NCI-H1417 (cell line): ENCODE results near the gene WDFY1.

Experiments
- DNase-seq, 3 experiments: peaks; one replicate each; lab custom pipeline; 2025; lab: John Stamatoyannopoulos, UW

Gene WDFY1, protein sequence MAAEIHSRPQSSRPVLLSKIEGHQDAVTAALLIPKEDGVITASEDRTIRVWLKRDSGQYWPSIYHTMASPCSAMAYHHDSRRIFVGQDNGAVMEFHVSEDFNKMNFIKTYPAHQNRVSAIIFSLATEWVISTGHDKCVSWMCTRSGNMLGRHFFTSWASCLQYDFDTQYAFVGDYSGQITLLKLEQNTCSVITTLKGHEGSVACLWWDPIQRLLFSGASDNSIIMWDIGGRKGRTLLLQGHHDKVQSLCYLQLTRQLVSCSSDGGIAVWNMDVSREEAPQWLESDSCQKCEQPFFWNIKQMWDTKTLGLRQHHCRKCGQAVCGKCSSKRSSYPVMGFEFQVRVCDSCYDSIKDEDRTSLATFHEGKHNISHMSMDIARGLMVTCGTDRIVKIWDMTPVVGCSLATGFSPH

DNA sequence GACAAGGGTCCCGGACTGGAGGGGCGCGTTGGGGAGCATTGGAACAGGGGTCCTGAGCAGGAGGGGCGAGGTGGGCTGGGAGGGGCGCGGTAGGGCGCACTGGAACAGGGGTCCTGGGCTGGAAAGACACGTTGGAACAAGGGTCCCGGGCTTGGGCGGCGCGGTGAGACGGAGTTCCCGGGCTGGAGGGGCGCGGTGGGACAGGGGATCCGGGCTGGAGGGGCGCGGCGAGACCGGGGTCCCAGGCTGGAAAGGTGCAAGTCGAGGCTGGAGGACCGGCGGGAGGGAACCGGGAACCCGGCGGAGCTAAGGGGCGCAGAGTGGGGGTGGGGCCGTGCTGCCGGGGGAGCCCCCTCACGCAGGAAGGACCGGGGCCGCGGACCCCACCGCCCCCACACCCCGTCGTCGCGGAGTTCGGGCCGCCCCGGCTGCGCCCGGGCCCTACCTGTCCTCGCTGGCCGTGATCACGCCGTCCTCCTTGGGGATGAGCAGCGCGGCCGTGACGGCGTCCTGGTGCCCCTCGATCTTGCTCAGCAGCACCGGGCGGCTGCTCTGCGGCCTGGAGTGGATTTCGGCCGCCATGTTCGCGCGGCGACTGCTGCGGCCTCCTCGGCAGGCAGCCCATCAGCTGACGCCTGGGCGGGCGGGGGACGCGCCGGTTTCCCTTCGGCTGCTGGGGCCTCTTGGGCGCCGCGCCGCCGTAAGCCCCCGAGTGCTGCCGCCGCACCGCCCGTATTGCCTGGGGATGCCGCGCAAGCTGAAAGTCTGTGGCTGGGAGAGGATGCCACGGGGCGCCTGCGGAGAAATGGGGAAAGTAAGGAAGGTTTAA, at the start of gene WDFY1:
Gene WDFY1 (minus strand): TSS at position 633 of the 829 bp plus-strand sequence. CDS start 51 bp downstream, at position 582.
- peak; percentile 75 to 89 (median 85) for DNase-seq

DNA sequence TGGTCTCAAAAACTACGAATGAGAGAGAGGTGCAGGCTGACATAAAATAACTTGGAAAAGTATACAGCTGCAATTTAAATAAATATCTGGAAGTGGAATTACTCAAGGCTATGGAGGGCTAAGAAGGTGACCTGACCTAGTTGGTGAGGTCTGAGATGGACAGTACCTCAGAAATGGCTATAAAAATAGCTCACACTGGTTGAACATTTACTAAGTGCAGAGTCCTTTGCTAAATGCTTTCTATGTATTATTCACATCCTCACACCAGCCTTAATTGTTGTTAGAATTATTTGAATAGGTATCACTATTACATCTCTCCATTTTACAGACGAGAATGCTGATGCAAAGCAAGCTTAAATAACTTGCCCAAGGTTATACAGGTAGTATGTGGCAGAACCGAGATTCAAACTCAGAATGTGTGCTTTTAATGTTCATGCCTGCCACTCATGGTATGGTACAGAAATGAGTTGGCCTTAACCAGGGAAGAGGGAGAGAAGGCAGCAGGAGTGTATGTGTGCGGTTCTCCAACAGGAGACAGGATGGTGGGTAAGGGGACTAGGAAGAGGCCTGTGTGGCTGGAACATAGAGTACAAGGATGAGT, 49.5 kb upstream of the WDFY1 start:
- no peak for DNase-seq

DNA sequence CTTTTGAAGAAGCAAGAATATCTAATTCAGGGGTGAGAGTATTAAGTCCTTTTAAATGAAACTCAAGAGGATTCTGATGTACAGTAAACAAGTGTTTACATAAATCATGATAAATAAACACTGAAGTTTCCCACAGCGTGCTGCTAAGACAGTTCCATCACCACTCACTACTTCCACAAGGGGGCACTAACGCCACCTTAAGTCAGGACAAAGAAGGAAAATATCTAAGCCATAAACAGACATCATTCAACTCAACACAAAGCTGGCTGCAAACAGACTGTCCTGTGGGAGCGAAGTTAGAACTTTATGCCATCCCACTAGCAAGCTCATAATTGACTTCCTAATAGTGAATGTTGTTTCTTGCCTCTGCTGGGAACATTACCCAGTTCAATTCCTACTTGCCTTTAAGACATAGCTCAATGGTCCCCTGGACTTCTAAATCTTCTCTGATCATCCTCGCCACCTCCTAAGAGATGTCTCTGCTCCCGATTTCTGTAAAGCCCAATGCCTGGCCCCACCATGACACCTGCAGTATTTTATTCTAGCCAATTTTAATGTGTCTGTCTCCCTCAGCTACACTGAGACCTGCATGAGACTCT, 48.6 kb upstream of the WDFY1 start:
- peak; percentile 48 to 85 (median 54) for DNase-seq

DNA sequence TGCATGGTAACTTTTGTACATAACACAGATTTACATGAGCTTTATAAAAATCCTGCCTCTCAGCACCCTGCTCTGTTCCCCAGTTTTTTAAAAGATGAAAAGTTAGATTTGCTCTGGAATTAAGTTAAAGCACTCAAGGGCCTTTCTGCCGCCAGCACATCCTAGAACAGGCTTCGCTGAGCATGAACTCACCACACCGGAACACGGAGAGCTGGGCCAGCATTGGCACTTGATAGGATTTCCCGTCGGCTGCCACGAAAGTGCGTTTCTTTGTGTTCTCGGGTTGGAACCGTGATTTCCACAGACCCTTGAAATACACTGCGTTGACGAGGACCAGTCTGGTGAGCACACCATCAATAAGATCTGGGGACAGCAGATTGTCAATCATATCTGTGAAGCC, 46.5 kb upstream of the WDFY1 start:
- DNase-seq = no peak

GRCh38 chr2:223989856-223990232, 44.7 kb upstream of the WDFY1 start:
- no peak for DNase-seq

DNA sequence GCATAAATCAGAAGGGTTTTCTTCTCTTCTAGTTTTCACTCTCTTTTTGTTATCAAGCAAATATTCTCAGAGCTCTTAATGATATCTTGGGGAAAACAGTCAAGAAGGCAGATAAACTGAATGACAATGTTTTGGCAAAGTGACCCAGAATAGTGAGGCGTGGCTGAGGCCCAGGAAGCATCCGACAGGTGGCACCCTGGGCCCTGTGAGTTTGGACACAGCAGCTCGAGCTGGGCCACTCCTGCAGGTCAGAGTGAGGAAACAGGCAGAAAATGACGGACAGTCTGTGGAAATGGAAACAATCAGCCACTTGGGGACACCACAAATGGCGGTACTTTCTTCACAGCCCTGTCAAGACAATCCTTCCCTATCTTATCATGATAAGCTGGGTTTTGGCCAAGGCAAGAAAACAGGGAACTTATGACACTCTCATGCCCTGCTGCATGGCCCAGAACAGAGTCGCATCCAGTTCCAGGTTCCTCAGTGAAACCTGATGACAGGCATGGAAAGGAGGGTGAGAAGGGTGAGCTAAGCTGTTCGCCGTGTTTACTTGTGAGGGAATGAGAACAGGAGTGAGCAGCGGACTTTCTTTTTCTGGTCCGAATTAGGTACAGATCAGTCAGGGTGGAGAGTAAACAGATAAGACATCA, 44.2 kb upstream of the WDFY1 start:
- DNase-seq = no peak

- DNase-seq = no peak
Measured at GRCh38 chr2:223981241-223981640, 36.1 kb upstream of the WDFY1 start.

- no peak for DNase-seq
Measured at GRCh38 chr2:223980803-223981202, 35.7 kb upstream of the WDFY1 start.

DNA sequence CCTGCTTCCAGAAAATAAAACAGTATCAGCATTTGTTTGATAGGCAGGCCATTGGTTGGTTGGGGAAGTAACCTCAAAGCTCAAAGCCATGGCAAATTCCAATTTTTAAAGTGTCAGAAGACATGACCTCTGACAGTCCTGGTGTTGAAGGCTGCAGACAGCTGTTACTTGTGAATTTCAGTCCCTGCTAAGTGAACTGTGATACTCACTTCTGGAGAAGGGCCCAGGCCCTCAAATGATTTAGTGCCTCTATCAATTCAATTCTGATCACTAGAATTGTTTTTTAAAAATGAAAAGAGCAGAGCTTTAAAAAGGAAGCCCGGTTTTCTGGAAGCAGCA, 35.2 kb upstream of the WDFY1 start:
- DNase-seq = no peak

GRCh38 chr2:223979730-223980396, 34.7 kb upstream of the WDFY1 start:
- DNase-seq = no peak

DNA sequence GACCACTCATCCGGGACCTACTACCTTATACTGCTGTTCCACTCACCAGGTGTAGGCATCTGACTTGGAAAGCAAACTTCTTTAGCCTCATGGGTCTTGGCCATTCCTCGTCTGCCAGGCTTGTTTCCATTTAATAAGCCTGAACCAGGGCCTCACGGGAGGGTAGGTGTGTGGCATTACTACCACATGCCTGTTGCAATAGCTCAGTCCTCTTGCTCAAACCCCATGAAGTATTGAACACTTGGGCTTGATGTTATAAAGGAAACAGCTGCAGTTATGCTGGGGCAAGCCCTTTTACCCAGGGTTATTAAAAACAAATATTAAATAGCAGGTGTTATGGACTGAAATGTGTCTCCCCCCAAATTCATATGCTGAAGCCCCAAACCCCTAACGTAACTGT, 33.3 kb upstream of the WDFY1 start:
- DNase-seq = no peak

GRCh38 chr2:223976635-223977226, 31.6 kb upstream of the WDFY1 start:
- no peak for DNase-seq

- no peak for DNase-seq
Measured at GRCh38 chr2:223973606-223974005, 28.5 kb upstream of the WDFY1 start.

DNA sequence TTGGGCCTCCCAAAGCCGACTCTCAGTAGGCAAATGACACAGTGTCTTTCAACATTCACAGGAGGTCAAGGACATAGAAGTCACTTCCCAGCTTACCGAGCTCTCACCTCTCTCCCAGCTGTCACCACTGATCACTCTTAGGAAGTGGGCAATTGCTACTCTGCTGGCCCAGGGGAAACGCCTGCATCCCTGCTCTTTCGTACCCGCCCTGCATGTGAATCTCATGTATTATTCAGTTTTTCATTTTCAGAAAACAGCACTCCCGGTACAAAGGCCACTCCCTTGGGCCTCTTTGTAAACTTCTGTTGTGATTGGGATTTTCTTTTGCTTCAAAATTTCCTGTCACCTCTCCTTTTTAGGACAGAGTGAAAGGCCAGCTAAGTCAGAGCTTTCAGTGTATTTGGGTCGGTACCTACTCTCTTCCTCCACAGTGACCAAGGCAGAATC, 27.5 kb upstream of the WDFY1 start:
- no peak for DNase-seq

GRCh38 chr2:223971731-223972130, 26.6 kb upstream of the WDFY1 start:
- DNase-seq = no peak

DNA sequence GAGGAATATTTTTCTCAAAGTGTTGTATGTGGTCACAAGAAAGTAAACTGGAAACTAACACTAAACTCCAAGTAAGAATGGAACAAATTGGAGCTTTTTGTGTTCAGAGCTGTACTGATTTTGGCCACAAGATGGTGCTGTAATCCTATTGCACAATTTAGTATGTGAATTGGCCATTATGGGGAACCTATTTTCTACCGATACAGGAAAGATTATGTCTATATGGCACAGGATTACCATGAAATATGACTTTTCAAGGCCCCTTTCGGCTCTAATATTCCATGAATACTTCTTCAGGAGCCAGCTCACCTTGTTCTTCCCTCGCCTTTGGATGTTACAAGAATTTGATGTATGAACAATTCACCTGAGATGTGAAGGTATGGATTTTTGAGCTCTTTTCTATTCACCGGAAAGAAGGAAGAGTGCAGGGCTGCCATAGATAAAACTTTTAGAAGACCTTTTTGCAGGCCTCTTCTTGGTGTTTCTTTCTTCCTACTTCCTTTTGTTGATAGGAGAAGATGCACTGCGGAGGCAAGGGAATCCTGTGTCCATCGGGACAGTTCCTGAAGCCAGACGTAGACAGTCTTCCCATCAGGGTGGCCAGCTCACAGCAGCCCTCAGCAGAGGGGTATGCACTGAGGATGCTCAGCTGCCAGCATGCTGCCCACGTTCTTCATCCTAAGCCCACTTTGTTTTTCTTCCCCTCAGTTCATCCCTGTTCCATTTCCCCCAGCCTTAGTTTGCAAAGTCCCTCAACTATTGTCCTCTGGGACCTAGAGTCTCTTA, 25.4 kb upstream of the WDFY1 start:
- DNase-seq = peak; percentile 47 to 78 (median 52)

GRCh38 chr2:223969856-223970255, 24.7 kb upstream of the WDFY1 start:
- no peak for DNase-seq

GRCh38 chr2:223969315-223969714, 24.2 kb upstream of the WDFY1 start:
- DNase-seq = no peak

DNA sequence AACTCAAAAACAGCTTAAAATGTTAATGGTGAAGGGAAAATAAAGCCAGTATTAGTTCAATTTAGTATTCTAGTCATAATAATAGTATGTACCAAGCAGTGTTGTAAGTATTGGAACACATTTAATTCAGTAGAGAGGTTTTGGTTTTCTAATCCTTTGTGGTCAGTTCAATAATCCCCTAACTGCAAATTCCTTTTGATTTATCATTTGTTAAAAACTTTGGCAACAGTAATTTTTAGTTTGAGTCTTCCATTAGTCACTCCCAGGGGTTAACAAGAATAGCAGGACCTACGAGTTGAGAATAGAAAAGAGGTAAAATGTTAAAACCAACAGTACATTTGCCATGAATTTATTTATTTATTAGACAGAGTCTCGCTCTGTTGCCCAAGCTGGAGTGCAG, 22.8 kb upstream of the WDFY1 start:
- DNase-seq = no peak

GRCh38 chr2:223959688-223960087, 14.6 kb upstream of the WDFY1 start:
- DNase-seq = no peak
